ENCODE measurements around the gene ZNF83.
"Not testable (repeated sequence)": the region's sequence is repeated elsewhere in the genome, so short reads cannot be mapped to it uniquely, and the experiment has no call there.

GRCh38 chr19:52675239-52675638, 37.1 kb upstream of the ZNF83 start:
- not testable (repeated sequence) for TF ChIP-seq ZNF565 (CRISPR knock-in tag; conservative IDR thresholded peaks at IDR 0.05; ENCODE audit: low read depth); CSDC2 (CRISPR knock-in tag; IDR thresholded peaks at IDR 0.05); ZNF70 (CRISPR knock-in tag; IDR thresholded peaks at IDR 0.05); RARB (CRISPR knock-in tag; IDR thresholded peaks at IDR 0.05); ESRRG (CRISPR knock-in tag; IDR thresholded peaks at IDR 0.05); ZFP30 (CRISPR knock-in tag; IDR thresholded peaks at IDR 0.05); PATZ1 (CRISPR knock-in tag; IDR thresholded peaks at IDR 0.05; ENCODE audit: borderline replicate concordance); ZC3H10 (CRISPR knock-in tag; IDR thresholded peaks at IDR 0.05); TOX (CRISPR knock-in tag; IDR thresholded peaks at IDR 0.05; ENCODE audit: borderline replicate concordance); ARNTL (CRISPR knock-in tag; IDR thresholded peaks at IDR 0.05; ENCODE audit: borderline replicate concordance, low read depth); TSHZ2 (CRISPR knock-in tag; IDR thresholded peaks at IDR 0.05); TCF4 (CRISPR knock-in tag; IDR thresholded peaks at IDR 0.05; ENCODE audit: borderline replicate concordance); CSRNP3 (CRISPR knock-in tag; IDR thresholded peaks at IDR 0.05); GLIS3 (CRISPR knock-in tag; IDR thresholded peaks at IDR 0.05)
